GM12873 (cell line): ENCODE data around the gene ADAMTS6.

Experiments used
- TF ChIP-seq, protein P1 (sequence below): IDR thresholded peaks from 2 replicates; pipeline ENCODE4 v1.5.1; 2012; ENCODE audit warnings: low read depth, mild to moderate bottlenecking, moderate library complexity, low read length, control low read depth; ENCODE audit not compliant: insufficient read depth; ENCODE audit errors: missing control alignments

Gene ADAMTS6

DNA sequence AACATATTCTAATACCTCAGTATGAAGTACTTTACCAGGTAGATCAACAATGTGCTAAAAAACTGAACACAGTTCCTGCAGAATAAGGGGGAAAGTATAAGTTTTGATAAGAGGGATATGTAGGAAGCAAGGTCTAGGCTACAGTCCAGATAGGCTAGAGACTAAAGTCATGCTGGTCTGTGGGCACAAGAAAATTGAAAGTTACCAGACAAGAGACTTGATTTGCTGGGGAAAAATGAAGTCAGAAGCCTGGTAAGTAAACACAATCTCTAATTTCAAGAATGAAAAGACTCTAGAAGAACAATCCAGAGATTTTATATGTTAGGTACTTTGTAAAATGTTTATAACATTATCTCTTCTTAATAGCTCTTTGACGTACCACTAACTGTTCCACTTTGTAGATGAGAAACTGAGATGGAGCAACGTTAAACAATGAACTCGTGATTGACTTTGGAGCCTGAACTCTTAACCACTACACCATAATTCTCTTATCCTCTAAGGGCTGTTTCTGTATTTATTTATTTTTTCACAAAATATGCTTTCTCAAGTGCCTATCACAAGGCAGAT, 19.5 kb downstream of the ADAMTS6 start:
- TF ChIP-seq, protein P1, sequence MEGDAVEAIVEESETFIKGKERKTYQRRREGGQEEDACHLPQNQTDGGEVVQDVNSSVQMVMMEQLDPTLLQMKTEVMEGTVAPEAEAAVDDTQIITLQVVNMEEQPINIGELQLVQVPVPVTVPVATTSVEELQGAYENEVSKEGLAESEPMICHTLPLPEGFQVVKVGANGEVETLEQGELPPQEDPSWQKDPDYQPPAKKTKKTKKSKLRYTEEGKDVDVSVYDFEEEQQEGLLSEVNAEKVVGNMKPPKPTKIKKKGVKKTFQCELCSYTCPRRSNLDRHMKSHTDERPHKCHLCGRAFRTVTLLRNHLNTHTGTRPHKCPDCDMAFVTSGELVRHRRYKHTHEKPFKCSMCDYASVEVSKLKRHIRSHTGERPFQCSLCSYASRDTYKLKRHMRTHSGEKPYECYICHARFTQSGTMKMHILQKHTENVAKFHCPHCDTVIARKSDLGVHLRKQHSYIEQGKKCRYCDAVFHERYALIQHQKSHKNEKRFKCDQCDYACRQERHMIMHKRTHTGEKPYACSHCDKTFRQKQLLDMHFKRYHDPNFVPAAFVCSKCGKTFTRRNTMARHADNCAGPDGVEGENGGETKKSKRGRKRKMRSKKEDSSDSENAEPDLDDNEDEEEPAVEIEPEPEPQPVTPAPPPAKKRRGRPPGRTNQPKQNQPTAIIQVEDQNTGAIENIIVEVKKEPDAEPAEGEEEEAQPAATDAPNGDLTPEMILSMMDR: no peak

DNA sequence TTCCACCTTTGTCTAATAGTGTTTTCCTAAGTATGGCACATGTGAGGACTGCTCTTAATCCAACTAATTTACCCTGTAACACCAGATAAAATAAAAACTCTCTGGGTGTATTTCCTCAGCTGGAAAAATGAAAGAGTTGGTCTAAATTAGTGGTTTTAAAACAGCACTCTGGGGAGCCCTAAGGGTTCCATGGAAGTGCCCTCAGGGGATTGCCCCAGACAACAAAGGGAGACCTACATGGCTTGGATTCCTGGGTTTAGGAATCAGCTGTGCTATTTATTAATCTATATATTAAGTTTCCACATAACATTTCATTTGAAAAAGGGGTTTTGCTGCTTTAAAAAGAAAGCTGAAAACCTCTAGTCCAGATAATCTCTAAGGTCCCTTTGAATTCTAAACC, 20.2 kb downstream of the ADAMTS6 start:
- TF ChIP-seq, protein P1: no peak

DNA sequence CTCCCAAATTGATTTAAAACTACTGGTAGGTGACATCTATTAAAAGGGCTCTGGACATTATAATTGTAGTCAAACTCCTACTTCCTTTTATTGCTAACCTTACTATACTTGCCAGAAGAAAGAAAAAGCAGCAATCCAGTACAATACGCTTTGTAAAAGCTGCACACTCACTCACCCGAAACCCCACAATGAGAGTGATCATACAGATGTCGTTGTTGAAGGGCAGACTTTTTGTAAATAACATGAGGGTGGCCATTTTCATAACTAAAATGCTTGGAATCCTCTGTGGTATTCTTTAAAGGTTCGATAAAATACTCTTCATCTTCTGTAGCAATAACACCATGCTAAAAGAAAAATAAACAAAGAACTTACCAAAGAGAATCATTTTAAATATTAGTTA, 21.7 kb downstream of the ADAMTS6 start:
- TF ChIP-seq, protein P1: no peak

DNA sequence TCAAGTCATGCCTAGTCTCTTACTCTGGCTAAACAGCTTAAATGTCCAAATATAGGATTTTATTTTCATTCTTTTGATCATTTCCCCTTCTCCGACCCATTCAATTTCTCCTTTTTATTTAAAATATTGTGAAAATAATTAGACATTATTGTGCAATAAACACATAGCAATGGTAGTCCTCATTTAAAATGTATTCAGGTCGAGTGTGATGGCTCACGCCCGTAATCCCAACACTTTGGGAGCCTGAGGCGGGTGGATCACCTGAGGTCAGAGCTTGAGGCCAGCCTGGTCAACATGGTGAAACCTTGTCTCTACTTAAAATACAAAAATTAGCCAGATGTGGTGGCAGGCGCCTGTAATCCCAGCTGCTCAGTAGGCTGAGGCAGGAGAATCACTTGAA, 26.7 kb downstream of the ADAMTS6 start:
- TF ChIP-seq, protein P1: no peak

DNA sequence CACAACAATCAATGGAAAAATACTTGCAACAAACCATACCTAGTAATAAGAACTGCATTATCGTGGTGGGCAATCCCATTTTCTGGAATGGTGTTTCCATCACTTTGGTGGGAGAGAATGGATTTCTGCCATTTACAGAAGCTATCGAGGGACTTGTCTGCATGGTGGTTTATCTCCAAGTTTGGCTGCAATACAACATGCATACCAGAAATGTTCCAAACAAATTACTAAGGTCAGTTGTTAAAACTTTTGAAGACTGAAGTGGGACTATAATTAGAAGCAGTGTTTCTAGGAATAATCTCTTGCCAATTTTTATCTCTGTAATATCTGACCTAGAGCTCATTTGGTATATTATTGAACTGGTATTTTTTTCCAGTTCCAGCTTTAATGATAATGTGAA, 30.3 kb downstream of the ADAMTS6 start:
- TF ChIP-seq, protein P1: no peak

DNA sequence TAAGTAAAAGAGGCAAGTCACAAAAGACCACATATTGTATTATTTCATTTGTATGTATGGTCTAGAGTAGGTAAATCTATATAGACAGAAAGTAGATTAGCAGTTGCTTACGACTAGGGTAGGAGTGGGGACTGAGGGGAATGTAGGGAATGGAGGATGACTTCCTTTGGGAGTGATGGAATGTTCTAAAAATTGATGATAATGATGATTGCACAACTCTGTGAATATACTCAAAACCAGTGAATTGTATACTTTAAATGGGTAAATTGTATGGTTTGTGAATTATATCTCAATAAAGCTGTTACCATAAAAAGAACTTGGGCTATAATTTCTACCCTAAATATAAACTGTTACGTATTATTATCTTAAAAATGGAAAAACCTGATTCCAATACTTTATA, 35.0 kb downstream of the ADAMTS6 start:
- TF ChIP-seq, protein P1: no peak

DNA sequence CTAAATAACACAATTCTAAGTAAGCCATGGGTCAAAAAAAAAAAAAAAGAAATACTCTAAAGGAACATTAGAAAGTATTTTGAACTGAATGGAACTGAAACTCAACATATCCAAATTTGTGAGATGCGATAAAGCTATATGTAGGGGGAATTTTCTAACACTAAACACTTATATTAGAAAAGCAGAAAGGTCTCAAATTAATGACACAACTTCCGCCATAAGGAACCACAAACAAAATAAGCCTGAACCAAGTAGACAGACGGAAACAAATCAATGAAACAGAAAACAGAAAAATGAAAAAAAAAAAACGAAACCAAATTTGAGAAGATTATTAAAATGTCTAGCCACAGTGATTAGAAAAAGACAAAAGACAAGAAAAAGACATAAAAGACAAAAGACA, 39.9 kb downstream of the ADAMTS6 start:
- TF ChIP-seq, protein P1: no peak

DNA sequence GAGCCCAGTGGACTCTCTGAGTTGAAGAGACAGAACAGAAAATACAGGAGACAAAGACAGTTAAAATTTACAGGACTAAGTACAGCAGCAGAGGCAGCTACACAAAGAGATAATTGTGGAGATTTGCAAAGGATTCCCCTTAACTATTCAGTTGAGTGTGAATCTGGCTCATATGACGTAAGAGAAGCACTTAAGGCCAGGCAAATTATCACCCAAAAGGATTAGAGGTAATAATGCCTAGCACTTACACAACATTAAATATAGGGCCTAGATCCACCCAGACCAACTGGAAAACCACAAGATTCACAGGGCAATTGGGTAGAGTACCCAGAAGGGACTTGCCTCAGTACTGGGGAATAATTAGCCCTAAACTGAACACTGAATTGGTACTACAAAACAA, 41.3 kb downstream of the ADAMTS6 start:
- TF ChIP-seq, protein P1: no peak
